Panc1 (cell line): ENCODE results near the gene RNF214. TPM values are rescaled to one million over a fixed set of nuclear protein-coding genes. Genes with fewer than 3 reads are reported as not detected.
"Not testable (repeated sequence)": the region's sequence is repeated elsewhere in the genome, so short reads cannot be mapped to it uniquely, and the experiment has no call there.

Source experiments
- ATAC-seq: fragments of 200-7000 bp; cut with Tn5 transposase; 2 replicates; pipeline ENCODE4 v1.9.1; 2020; ENCODE audit warnings: mild to moderate bottlenecking, moderate library complexity
- BruUV-seq: library from RNA; stranded (reverse); fragments of 400-500 nt; replicated peaks from 2 replicates; lab custom pipeline; 2021; lab: Mats Ljungman, UMichigan
- CTCF ChIA-PET: fragments of 300-600 bp; sonication (Branson Sonifier 250); formaldehyde crosslinking; loops from one replicate; lab custom pipeline; 2022; ENCODE audit warnings: antibody characterized with exemption; lab: Charles Lee
- POLR2A ChIA-PET: fragments of 300-600 bp; sonication (Branson Sonifier 250); formaldehyde crosslinking; loops from one replicate; lab custom pipeline; 2022; ENCODE audit warnings: antibody characterized with exemption; lab: Charles Lee
- DNase-seq: peaks from one replicate; pipeline ENCODE4 v3.0.0-alpha.2; 2010; ENCODE audit warnings: low read depth, low spot score
- H3K27ac ChIP-seq: 2 replicates; pipeline ENCODE4 v1.5.1; 2011; ENCODE audit warnings: mild to moderate bottlenecking, low read length, inconsistent platforms
- H3K27me3 ChIP-seq: fragments of 200-500 bp; sonication (Bioruptor generic); 2 replicates; pipeline ENCODE4 v1.6.0; 2014; ENCODE audit warnings: low read length, inconsistent platforms; ENCODE audit not compliant: control insufficient read depth, insufficient read depth
- H3K36me3 ChIP-seq: fragments of 200-500 bp; sonication (Bioruptor generic); 2 replicates; pipeline ENCODE4 v1.5.1; 2014; ENCODE audit warnings: inconsistent platforms, mild to moderate bottlenecking, low read length, moderate library complexity; ENCODE audit not compliant: control insufficient read depth, insufficient read depth
- H3K4me1 ChIP-seq: 2 replicates; pipeline ENCODE4 v1.5.1; 2011; ENCODE audit warnings: inconsistent platforms, mild to moderate bottlenecking, low read length, moderate library complexity; ENCODE audit not compliant: control insufficient read depth, insufficient read depth
- H3K4me3 ChIP-seq, 2 experiments: 2 replicates each; pipeline ENCODE4 v1.5.1; 2011 to 2012; ENCODE audit warnings: low read depth in 2 of 2, low read length in 2 of 2, mild to moderate bottlenecking in 2 of 2, inconsistent platforms in 1 of 2, moderate library complexity in 1 of 2
- H3K9me3 ChIP-seq: fragments of 200-500 bp; sonication (Bioruptor generic); 2 replicates; pipeline ENCODE4 v1.5.1; 2014; ENCODE audit warnings: low read depth, mild to moderate bottlenecking, inconsistent platforms, low read length, moderate library complexity; ENCODE audit not compliant: control insufficient read depth, insufficient read depth
- CTCF ChIP-seq: fragments of 450-650 bp; IDR thresholded peaks from 2 replicates; pipeline ENCODE4 v1.5.1; 2017; ENCODE audit warnings: mild to moderate bottlenecking
- POLR2AphosphoS5 ChIP-seq: IDR thresholded peaks from 2 replicates; pipeline ENCODE4 v1.6.1; 2012; ENCODE audit warnings: mild to moderate bottlenecking, low read depth, low read length, moderate library complexity
- REST ChIP-seq, 2 experiments: IDR thresholded peaks; 2 replicates each; pipeline ENCODE4 v1.6.1; 2011 to 2012; ENCODE audit warnings: low read depth in 2 of 2, control low read depth in 1 of 2, low read length in 1 of 2, mild to moderate bottlenecking in 1 of 2, moderate library complexity in 1 of 2; ENCODE audit not compliant: insufficient read depth in 1 of 2
- TCF7L2 ChIP-seq: IDR thresholded peaks from 2 replicates; pipeline ENCODE4 v1.6.1; 2011; ENCODE audit warnings: mild to moderate bottlenecking, low read depth, low read length, inconsistent platforms
- in situ Hi-C: cut with HindIII; loops from 2 replicates; pipeline ENCODE4 v1.10.0; 2016; ENCODE audit warnings: low sequenced_read_pairs, low pct_unique_long_range_greater_than_20kb
- intact Hi-C: fragments of 100-400 bp; cut with micrococcal nuclease; formaldehyde crosslinking; loops from one replicate; pipeline ENCODE4 v1.10.0; 2022; ENCODE audit not compliant: unreplicated experiment
- total RNA-seq: library from RNA; stranded (reverse); gene quantifications from one replicate; pipeline ENCODE4 v1.2.1, GENCODE V29; 2021; ENCODE audit not compliant: unreplicated experiment

The RNF214 gene
- total RNA-seq, 1 experiment from 2014 or later = 39.7 TPM

- Histone ChIP-seq H3K27me3 (no peaks in the 10 kb centered on the region), H3K4me1 (no peaks in the 10 kb centered on the region), H3K36me3 (no peaks in the 10 kb centered on the region), H3K9me3 (no peaks in the 10 kb centered on the region), H3K27ac (no peak overlapping the region), H3K4me3 (no peak overlapping the region)
- TF ChIP-seq CTCF (no peak), REST (IDR thresholded peaks at IDR 0.05; ENCODE audit: insufficient read depth in 1 of 2, low read depth in 2 of 2, low read length in 1 of 2) (no peak)
- ChIA-PET POLR2A (no interaction called here), CTCF (no interaction called here)
- intact Hi-C loops (no loop called here), in situ Hi-C loops (no loop called here)
- DNase-seq (no peak), ATAC-seq (no peak)
- no TSS peak for BruUV-seq
Observed at GRCh38 chr11:117269856-117270255, 37.4 kb downstream of the RNF214 start.

GRCh38 chr11:117271208-117271607, 38.7 kb downstream of the RNF214 start:
- CTCF ChIA-PET = no interaction called here
- Histone ChIP-seq H3K4me3 (no peak overlapping the region), H3K36me3 (no peaks in the 10 kb centered on the region), H3K27me3 (no peaks in the 10 kb centered on the region), H3K9me3 (no peaks in the 10 kb centered on the region), H3K4me1 (no peaks in the 10 kb centered on the region), H3K27ac (no peak overlapping the region)
- DNase-seq (no peak), ATAC-seq (no peak)
- TF ChIP-seq CTCF = no peak
- TF ChIP-seq POLR2AphosphoS5 = no peak
- TF ChIP-seq TCF7L2 = no peak
- no peak for TF ChIP-seq REST (IDR thresholded peaks at IDR 0.05; ENCODE audit: insufficient read depth in 1 of 2, low read depth in 2 of 2, low read length in 1 of 2)
- intact Hi-C loops (no loop called here), in situ Hi-C loops (no loop called here)
- no TSS peak for BruUV-seq
- POLR2A ChIA-PET = no interaction called here

GRCh38 chr11:117272175-117272574, 39.7 kb downstream of the RNF214 start:
- H3K27ac ChIP-seq, CTCF ChIA-PET: not testable (repeated sequence)

More at GRCh38 chr11:117272175-117272574, 39.7 kb downstream of the RNF214 start:
- BruUV-seq, H3K4me3 ChIP-seq, H3K9me3 ChIP-seq, H3K27me3 ChIP-seq, H3K36me3 ChIP-seq, POLR2A ChIA-PET, DNase-seq, intact Hi-C loops, H3K4me1 ChIP-seq, in situ Hi-C loops, ATAC-seq: not testable (repeated sequence)
